Measurements from ENCODE around the gene NARF.
"Not testable (repeated sequence)": the region's sequence is repeated elsewhere in the genome, so short reads cannot be mapped to it uniquely, and the experiment has no call there.

Gene NARF

GRCh38 chr17:82503728-82504308 is 45.3 kb downstream of the NARF start:
- DNase-seq, result no peak

GRCh38 chr17:82505296-82505695 is 46.8 kb downstream of the NARF start:
- DNase-seq, result no peak

- DNase-seq, result not testable (repeated sequence)
Observed at GRCh38 chr17:82506402-82506801, 47.9 kb downstream of the NARF start.

GRCh38 chr17:82507631-82508175 is 49.2 kb downstream of the NARF start:
- no peak for DNase-seq

GRCh38 chr17:82511642-82512041 is 53.1 kb downstream of the NARF start:
- not testable (repeated sequence) for DNase-seq

- DNase-seq, result not testable (repeated sequence)
Observed at GRCh38 chr17:82513864-82514263, 55.3 kb downstream of the NARF start.

- DNase-seq, result no peak
Observed at GRCh38 chr17:82517230-82517865, 58.8 kb downstream of the NARF start.

- DNase-seq, result peak; percentile 88
Observed at GRCh38 chr17:82518826-82519810, 60.6 kb downstream of the NARF start, which contains the start of gene FOXK2. TSS of gene FOXK2 (plus strand) at chr17:82519732. CDS start at chr17:82519889, 157 bp downstream.

GRCh38 chr17:82519971-82520903 is 61.7 kb downstream of the NARF start:
- DNase-seq, result peak; percentile 32

GRCh38 chr17:82524540-82524939 is 66.0 kb downstream of the NARF start:
- DNase-seq, result no peak

- DNase-seq, result no peak
Observed at GRCh38 chr17:82525712-82526111, 67.2 kb downstream of the NARF start.

GRCh38 chr17:82527898-82528297 is 69.4 kb downstream of the NARF start:
- DNase-seq, result no peak

- DNase-seq, result no peak
Observed at GRCh38 chr17:82528484-82529265, 70.1 kb downstream of the NARF start.

GRCh38 chr17:82529914-82530300 is 71.4 kb downstream of the NARF start:
- DNase-seq, result no peak

GRCh38 chr17:82531431-82531881 is 72.9 kb downstream of the NARF start:
- no peak for DNase-seq

- no peak for DNase-seq
Observed at GRCh38 chr17:82534401-82534812, 75.9 kb downstream of the NARF start.

GRCh38 chr17:82536512-82537201 is 78.1 kb downstream of the NARF start:
- no peak for DNase-seq

GRCh38 chr17:82537228-82537627 is 78.7 kb downstream of the NARF start:
- not testable (repeated sequence) for DNase-seq

GRCh38 chr17:82539076-82539475 is 80.5 kb downstream of the NARF start:
- not testable (repeated sequence) for DNase-seq
